HG02678 (cell line): ENCODE measurements around the gene PRKAB1.
"Not testable (repeated sequence)": the region's sequence is repeated elsewhere in the genome, so short reads cannot be mapped to it uniquely, and the experiment has no call there.

Source experiments
- ATAC-seq: cut with Tn5 transposase; IDR thresholded peaks from one replicate; pipeline ENCODE4 v1.9.1; 2021; ENCODE audit warnings: mild to moderate bottlenecking, moderate library complexity; ENCODE audit not compliant: unreplicated experiment

PRKAB1 gene

GRCh38 chr12:119667577-119668323 lies at the start of gene PRKAB1:
Gene PRKAB1, plus strand, starts transcription at chr12:119668133. Its CDS starts 112 bp downstream, at chr12:119668245.
- peak; percentile 91 for ATAC-seq

- not testable (repeated sequence) for ATAC-seq
Measured at GRCh38 chr12:119618328-119618896, 49.5 kb upstream of the PRKAB1 start.

GRCh38 chr12:119620490-119620889 lies 47.4 kb upstream of the PRKAB1 start:
- ATAC-seq = no peak

GRCh38 chr12:119621878-119622277 lies 46.1 kb upstream of the PRKAB1 start:
- ATAC-seq = no peak

- ATAC-seq = no peak
Measured at GRCh38 chr12:119624966-119625365, 43.0 kb upstream of the PRKAB1 start.

- ATAC-seq = no peak
Measured at GRCh38 chr12:119627019-119627643, 40.8 kb upstream of the PRKAB1 start.

GRCh38 chr12:119627686-119628085 lies 40.2 kb upstream of the PRKAB1 start:
- ATAC-seq = no peak

- no peak for ATAC-seq
Measured at GRCh38 chr12:119630223-119630780, 37.6 kb upstream of the PRKAB1 start.

GRCh38 chr12:119630962-119631550 lies 36.9 kb upstream of the PRKAB1 start:
- ATAC-seq = no peak

GRCh38 chr12:119631930-119632678 lies 35.8 kb upstream of the PRKAB1 start:
- no peak for ATAC-seq

GRCh38 chr12:119634743-119635142 lies 33.2 kb upstream of the PRKAB1 start:
- no peak for ATAC-seq

- no peak for ATAC-seq
Measured at GRCh38 chr12:119642986-119643385, 24.9 kb upstream of the PRKAB1 start.

- no peak for ATAC-seq
Measured at GRCh38 chr12:119644930-119645329, 23.0 kb upstream of the PRKAB1 start.

- no peak for ATAC-seq
Measured at GRCh38 chr12:119645535-119646059, 22.3 kb upstream of the PRKAB1 start.

GRCh38 chr12:119649202-119649808 lies 18.6 kb upstream of the PRKAB1 start:
- no peak for ATAC-seq

GRCh38 chr12:119652665-119653064 lies 15.3 kb upstream of the PRKAB1 start:
- no peak for ATAC-seq

GRCh38 chr12:119657001-119657400 lies 10.9 kb upstream of the PRKAB1 start:
- not testable (repeated sequence) for ATAC-seq

- not testable (repeated sequence) for ATAC-seq
Measured at GRCh38 chr12:119658166-119658565, 9.8 kb upstream of the PRKAB1 start.

GRCh38 chr12:119659289-119659897 lies 8.5 kb upstream of the PRKAB1 start:
- ATAC-seq = no peak

GRCh38 chr12:119660076-119660475 lies 7.9 kb upstream of the PRKAB1 start:
- no peak for ATAC-seq
